Testis (tissue), 2 donors: ENCODE measurements around the gene GNG14.

Source experiments
- CTCF ChIP-seq, 3 experiments: fragments of 450-650 bp in 2 of 3; fragments of 200-600 bp in 1 of 3; sonication (generic) in 1 of 3; IDR thresholded peaks; one replicate each; pipeline ENCODE4 v1.5.1; 2016 to 2019; ENCODE audit warnings: antibody characterized with exemption in 3 of 3, mild to moderate bottlenecking in 2 of 3, moderate library complexity in 1 of 3
- POLR2A ChIP-seq: fragments of 450-650 bp; IDR thresholded peaks from one replicate; pipeline ENCODE4 v1.6.1; 2017; ENCODE audit warnings: antibody characterized with exemption, mild to moderate bottlenecking, moderate library complexity

- TF ChIP-seq CTCF (IDR thresholded peaks at IDR 0.05), result no peak
- TF ChIP-seq POLR2A, result no peak
Observed at GRCh38 chr19:12656899-12657571, 30.8 kb upstream of the GNG14 start.
